WERI-Rb-1 (cell line): Measurements from ENCODE around the gene RAET1L.
"Not testable (repeated sequence)": the region's sequence is repeated elsewhere in the genome, so short reads cannot be mapped to it uniquely, and the experiment has no call there.

ENCODE experiments used
- DNase-seq: peaks from one replicate; pipeline ENCODE4 v3.0.0-alpha.2; 2020
- H3K27ac ChIP-seq: fragments of 250-450 bp; sonication (Bioruptor Pico); 2 replicates; pipeline ENCODE4 v1.5.1; 2020; ENCODE audit warnings: mild to moderate bottlenecking, moderate library complexity
- H3K27me3 ChIP-seq: fragments of 250-450 bp; sonication (Bioruptor Pico); 2 replicates; pipeline ENCODE4 v1.5.1; 2021; ENCODE audit warnings: mild to moderate bottlenecking, low read depth, moderate library complexity; ENCODE audit not compliant: insufficient read depth, severe bottlenecking
- H3K36me3 ChIP-seq: fragments of 250-450 bp; sonication (Bioruptor Pico); 2 replicates; pipeline ENCODE4 v1.5.1; 2020; ENCODE audit warnings: mild to moderate bottlenecking, moderate library complexity
- H3K4me3 ChIP-seq: 2 replicates; pipeline ENCODE4 v1.5.1; 2011; ENCODE audit warnings: low read depth, mild to moderate bottlenecking, control low read depth, low read length
- H3K9me3 ChIP-seq: fragments of 250-450 bp; sonication (Bioruptor Pico); 2 replicates; pipeline ENCODE4 v1.5.1; 2021; ENCODE audit warnings: mild to moderate bottlenecking, moderate library complexity; ENCODE audit not compliant: severe bottlenecking
- CTCF ChIP-seq: IDR thresholded peaks from 2 replicates; pipeline ENCODE4 v1.5.1; 2011; ENCODE audit warnings: low read depth, mild to moderate bottlenecking, control low read depth, inconsistent platforms, low read length

The RAET1L gene

DNA sequence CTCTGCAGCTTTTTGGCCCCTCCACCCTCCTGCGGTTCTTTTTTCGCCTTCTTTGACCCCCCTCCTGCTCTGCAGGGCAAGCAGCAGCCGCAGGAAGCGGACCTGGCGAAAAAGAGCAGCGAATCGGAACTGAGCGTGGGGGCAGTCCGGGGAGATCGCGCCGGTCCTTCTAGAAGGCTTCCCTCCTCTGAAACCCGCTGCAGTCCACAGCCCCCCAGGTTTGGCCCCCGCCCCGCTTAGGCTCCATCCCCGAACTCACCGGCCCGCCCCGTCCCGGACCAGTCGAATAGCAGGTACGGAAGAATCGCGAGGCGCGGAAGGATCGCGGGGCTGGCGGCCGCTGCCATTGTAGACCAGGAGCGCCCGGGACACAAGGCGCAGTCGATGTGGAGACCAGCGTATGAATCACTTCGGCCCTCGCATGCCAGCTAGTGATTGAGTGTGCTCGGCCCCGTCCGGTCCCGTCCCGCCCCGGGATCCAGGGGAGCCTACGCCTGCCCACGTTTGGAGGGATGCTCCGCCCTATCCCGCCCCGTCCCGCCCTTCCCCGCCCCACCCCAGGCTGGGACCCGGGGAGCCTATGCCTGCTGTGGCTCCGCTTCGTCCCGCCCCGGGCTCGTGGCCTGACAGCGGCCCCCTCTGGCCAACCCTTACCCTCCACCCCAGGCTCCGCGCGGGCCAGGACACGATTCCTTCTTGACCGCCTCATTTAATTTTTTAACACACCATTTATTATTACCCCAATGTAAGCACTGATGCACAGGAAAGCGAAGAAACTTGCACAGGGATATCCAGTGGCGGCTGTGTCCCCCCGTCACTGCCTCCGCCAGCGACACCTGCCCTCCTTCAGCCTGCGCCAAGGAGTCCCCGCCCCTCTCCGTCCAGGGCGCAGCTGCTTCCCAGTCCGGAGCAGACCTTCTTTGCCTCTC lies 43.7 kb upstream of the RAET1L start, which contains the start of gene ULBP3:
TSS of gene ULBP3 (minus strand) at position 402 of the 929 bp plus-strand sequence. CDS start at position 347, 55 bp downstream.
- Histone ChIP-seq H3K36me3 (no peaks in the 10 kb centered on the region), H3K9me3 (no peaks in the 10 kb centered on the region), H3K27ac (peak within 1 kb of the TSS; percentile 58), H3K27me3 (no peaks in the 10 kb centered on the region), H3K4me3 (peak within 1 kb of the TSS; percentile 65)
- peak; percentile 61 for TF ChIP-seq CTCF
- DNase-seq, result peak; percentile 91

GRCh38 chr6:150068151-150068550 lies 42.8 kb upstream of the RAET1L start:
- no peak for DNase-seq
- TF ChIP-seq CTCF, result no peak
- Histone ChIP-seq H3K9me3 (no peaks in the 10 kb centered on the region), H3K27ac (no peak overlapping the region), H3K27me3 (no peaks in the 10 kb centered on the region), H3K4me3 (peak overlapping the region; percentile 65), H3K36me3 (no peaks in the 10 kb centered on the region)

DNA sequence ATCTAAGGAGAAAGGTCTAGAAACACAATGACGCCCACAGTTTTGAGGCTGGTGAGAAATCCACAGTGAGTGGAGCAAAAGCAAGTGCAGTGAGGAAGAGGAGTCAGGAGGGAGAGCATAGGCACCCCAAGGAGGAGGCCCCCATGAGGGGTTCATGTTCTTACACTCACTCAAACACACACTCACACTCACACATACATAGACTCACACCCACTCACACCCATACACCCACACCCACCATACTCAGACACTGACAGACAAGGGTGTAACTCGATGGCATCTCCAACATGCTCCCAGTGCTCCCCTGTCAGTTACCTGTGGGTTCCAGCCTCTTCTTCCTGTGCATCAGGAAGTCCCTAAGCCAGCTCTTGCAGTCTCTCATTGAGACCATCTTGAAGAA lies 39.8 kb upstream of the RAET1L start:
- TF ChIP-seq CTCF, result no peak
- no peak for DNase-seq
- Histone ChIP-seq H3K4me3 (no peak overlapping the region), H3K27me3 (no peaks in the 10 kb centered on the region), H3K27ac (no peak overlapping the region), H3K36me3 (no peaks in the 10 kb centered on the region), H3K9me3 (no peaks in the 10 kb centered on the region)

GRCh38 chr6:150063640-150064039 lies 38.3 kb upstream of the RAET1L start:
- DNase-seq, result no peak
- H3K27me3 ChIP-seq, result no peaks in the 10 kb centered on the region
- no peaks in the 10 kb centered on the region for H3K9me3 ChIP-seq
- H3K4me3 ChIP-seq, result no peak overlapping the region
- no peak for TF ChIP-seq CTCF
- H3K36me3 ChIP-seq, result no peaks in the 10 kb centered on the region
- no peak overlapping the region for H3K27ac ChIP-seq

DNA sequence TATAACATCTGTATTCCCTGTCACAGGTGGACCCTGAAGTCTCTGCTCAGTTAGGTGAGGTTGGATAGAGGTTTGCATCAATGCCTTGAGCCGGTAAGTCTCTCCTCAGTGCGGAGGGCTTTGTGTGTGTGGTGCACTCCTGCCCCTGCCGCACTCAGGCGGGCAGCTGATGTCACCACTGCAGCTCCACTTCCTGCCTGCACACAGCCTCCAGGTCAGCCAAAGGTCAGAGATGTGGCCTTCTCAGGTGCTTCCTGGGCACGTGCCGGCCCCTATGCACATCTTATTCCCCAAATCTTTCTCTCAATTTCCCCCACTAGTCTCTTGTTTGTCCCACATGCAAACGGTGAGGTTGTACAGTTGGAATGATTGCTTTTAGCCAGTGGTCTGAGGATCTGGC lies 34.6 kb upstream of the RAET1L start:
- H3K4me3 ChIP-seq, H3K36me3 ChIP-seq, H3K27ac ChIP-seq, H3K9me3 ChIP-seq, DNase-seq: not testable (repeated sequence)
- peaks cover 14% of the 10 kb centered on the region for H3K27me3 ChIP-seq

- TF ChIP-seq CTCF, result no peak
- Histone ChIP-seq H3K36me3 (no peaks in the 10 kb centered on the region), H3K4me3 (no peak overlapping the region), H3K9me3 (no peaks in the 10 kb centered on the region), H3K27me3 (peaks cover 14% of the 10 kb centered on the region), H3K27ac (no peak overlapping the region)
- no peak for DNase-seq
These were observed 33.7 kb upstream of the RAET1L start for GRCh38 chr6:150058986-150059385.
